Esophagus muscularis mucosa (tissue), 4 donors: ENCODE measurements around the gene TLCD3A. TPM values are rescaled to one million over a fixed set of nuclear protein-coding genes. Genes with fewer than 3 reads are reported as not detected.

Experiments
- DNase-seq: peaks from one replicate; pipeline ENCODE4 v3.0.0-alpha.2; 2017; ENCODE audit errors: extremely low spot score
- H3K27ac ChIP-seq, 4 donors: fragments of 200-600 bp; sonication (generic); replicated peaks in 1 of 4; 1 replicate in 3 of 4; 2 replicates in 1 of 4; pipeline ENCODE4 v1.5.1; 2016 to 2019; ENCODE audit warnings: mild to moderate bottlenecking in 1 of 4
- H3K27me3 ChIP-seq, 4 donors: fragments of 200-600 bp; sonication (generic); one replicate each; pipeline versions ENCODE4 v1.5.1 to v1.6.0; 2016 to 2019
- H3K36me3 ChIP-seq, 4 donors: fragments of 200-600 bp; sonication (generic); one replicate each; pipeline ENCODE4 v1.5.1; 2016 to 2019
- H3K4me1 ChIP-seq, 4 donors: fragments of 200-600 bp; sonication (generic); one replicate each; pipeline ENCODE4 v1.5.1; 2016 to 2019
- H3K4me3 ChIP-seq, 4 donors: fragments of 200-600 bp; sonication (generic); 1 replicate in 2 of 4; 2 replicates in 2 of 4; pipeline ENCODE4 v1.5.1; 2016 to 2019; ENCODE audit warnings: mild to moderate bottlenecking in 4 of 4, moderate library complexity in 1 of 4
- H3K9me3 ChIP-seq, 4 donors: fragments of 200-600 bp; sonication (generic); 1 replicate in 3 of 4; 2 replicates in 1 of 4; pipeline ENCODE4 v1.5.1; 2016 to 2019
- EP300 ChIP-seq: sonication (generic); formaldehyde crosslinking; IDR thresholded peaks from one replicate; pipeline ENCODE4 v1.6.1; 2017; ENCODE audit warnings: antibody characterized with exemption
- POLR2A ChIP-seq: fragments of 450-650 bp; IDR thresholded peaks from one replicate; pipeline ENCODE4 v1.6.1; 2017; ENCODE audit warnings: antibody characterized with exemption, moderate library complexity, mild to moderate bottlenecking, low read depth
- POLR2AphosphoS5 ChIP-seq, 2 donors: sonication (generic); formaldehyde crosslinking; IDR thresholded peaks; one replicate each; pipeline ENCODE4 v1.6.1; 2017; ENCODE audit warnings: antibody characterized with exemption in 2 of 2
- WGBS: methylation state at CpG from one replicate; pipeline ENCODE4 v1.1.5; 2018; 5-methylcytosine and 5-hydroxymethylcytosine counted together
- intact Hi-C: fragments of 100-400 bp; cut with DNase I; formaldehyde crosslinking; loops from one replicate; pipeline ENCODE4 v1.15.1; 2023
- total RNA-seq, 4 donors: library from RNA; depleted of rRNA; stranded (reverse); fragments of >200 nt; gene quantifications; one replicate each; pipeline versions ENCODE4 v1.1.0 to v1.2.1, GENCODE V29; 2016
- TF ChIP-seq, protein P1 (sequence below), 3 experiments: fragments of 200-600 bp in 2 of 3; fragments of 450-650 bp in 1 of 3; sonication (generic) in 2 of 3; IDR thresholded peaks; one replicate each; pipeline ENCODE4 v1.5.1; 2017 to 2019; ENCODE audit warnings: antibody characterized with exemption in 3 of 3, mild to moderate bottlenecking in 2 of 3, moderate library complexity in 1 of 3

The TLCD3A gene
- total RNA-seq, 4 donors from 2014 or later: 2.1 to 10.8 (median 5.1) TPM

DNA sequence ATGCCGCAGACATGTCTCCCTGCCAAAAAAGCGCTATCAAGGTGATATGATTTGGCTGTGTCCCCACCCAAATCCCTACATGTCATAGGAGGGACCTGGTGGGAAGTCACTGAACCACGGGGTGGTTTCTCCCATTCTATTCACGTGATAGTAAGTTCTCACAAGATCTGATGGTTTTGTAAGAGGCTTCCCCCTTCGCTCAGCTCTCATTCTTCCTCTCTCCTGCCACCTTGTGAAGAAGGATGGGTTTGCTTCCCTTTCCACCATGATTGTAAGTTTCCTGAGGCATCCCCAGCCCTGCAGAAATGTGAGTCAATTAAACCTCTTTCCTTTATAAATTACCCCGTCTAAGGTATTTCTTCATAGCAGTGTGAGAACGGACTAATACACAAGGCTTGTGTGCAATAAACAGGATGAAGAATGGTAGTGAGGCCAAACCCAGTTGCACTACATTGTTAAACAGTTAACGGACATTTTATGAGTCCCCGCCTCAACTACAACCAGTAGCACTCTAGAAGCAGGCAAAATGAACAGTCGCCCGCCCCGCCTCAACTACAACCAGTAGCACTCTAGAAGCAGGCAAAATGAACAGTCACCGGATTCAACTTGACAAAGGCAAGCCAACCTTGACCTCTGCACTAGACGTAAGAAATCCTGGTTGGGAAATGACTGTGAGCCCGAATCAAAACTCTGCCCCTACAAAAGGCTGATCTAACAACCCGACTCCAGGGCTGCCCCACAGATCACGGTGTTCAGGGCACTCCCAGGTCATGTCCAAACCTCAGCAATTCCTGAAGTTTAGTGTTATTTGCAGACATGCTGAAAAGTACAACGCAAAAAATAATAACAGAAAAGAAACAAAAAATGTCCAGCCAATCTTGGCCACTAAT is 44.1 kb upstream of the TLCD3A start:
- TF ChIP-seq, protein P1, sequence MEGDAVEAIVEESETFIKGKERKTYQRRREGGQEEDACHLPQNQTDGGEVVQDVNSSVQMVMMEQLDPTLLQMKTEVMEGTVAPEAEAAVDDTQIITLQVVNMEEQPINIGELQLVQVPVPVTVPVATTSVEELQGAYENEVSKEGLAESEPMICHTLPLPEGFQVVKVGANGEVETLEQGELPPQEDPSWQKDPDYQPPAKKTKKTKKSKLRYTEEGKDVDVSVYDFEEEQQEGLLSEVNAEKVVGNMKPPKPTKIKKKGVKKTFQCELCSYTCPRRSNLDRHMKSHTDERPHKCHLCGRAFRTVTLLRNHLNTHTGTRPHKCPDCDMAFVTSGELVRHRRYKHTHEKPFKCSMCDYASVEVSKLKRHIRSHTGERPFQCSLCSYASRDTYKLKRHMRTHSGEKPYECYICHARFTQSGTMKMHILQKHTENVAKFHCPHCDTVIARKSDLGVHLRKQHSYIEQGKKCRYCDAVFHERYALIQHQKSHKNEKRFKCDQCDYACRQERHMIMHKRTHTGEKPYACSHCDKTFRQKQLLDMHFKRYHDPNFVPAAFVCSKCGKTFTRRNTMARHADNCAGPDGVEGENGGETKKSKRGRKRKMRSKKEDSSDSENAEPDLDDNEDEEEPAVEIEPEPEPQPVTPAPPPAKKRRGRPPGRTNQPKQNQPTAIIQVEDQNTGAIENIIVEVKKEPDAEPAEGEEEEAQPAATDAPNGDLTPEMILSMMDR (IDR thresholded peaks at IDR 0.05): peak; percentile 38 to 48 (median 42)
- no peak for TF ChIP-seq POLR2AphosphoS5 (IDR thresholded peaks at IDR 0.05)
- intact Hi-C loops: no loop called here
- Histone ChIP-seq H3K4me1 (peaks cover 0 to 2% (median under 1%) of the 10 kb centered on the region in 4 donors), H3K4me3 (no peak overlapping the region), H3K27me3 (no peaks in the 10 kb centered on the region), H3K36me3 (peaks cover 8 to 66% (median 43%) of the 10 kb centered on the region in 4 donors), H3K27ac (no peak overlapping the region), H3K9me3 (no peaks in the 10 kb centered on the region)
- WGBS: 76% methylated on average over 18 of the region's 18 CpGs
- DNase-seq: no peak

DNA sequence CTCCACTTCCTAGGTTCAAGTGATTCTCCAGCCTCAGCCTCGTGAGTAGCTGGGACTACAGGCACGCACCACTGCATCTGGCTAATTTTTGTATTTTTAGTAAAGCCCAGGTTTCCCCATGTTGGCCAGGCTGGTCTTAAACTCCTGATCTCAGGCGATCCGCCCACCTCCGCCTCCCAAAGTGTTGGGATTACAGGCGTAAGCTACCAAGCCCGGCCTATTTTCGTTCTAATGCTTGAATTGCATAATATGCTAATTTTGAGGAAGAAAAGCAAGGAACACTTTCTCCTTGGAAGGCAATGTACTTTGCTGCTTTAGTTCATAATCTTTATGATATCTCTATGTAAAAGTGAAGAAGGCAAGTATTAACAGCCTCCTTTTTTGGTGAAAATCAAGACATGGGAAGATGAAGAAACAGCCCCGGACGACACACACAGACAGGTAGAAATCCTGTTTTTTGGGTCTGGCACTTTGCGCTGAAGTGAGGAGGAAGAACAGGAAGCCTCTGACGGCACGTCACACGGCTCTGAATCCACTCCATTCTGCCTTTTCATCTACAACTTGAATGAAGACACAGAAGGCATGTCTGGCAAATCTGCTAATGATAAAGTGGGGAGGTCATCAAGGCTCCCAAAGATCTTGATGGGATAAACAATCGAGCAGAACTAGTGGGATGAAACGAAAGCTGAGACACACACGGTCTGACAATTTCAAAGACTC is 42.7 kb upstream of the TLCD3A start:
- TF ChIP-seq POLR2AphosphoS5 (IDR thresholded peaks at IDR 0.05): no peak
- TF ChIP-seq POLR2A: no peak
- TF ChIP-seq, protein P1 (IDR thresholded peaks at IDR 0.05): no peak
- no peak for TF ChIP-seq EP300
- Histone ChIP-seq H3K36me3 (peaks cover 7 to 76% (median 51%) of the 10 kb centered on the region in 4 donors), H3K9me3 (no peaks in the 10 kb centered on the region), H3K4me1 (peaks cover 0 to 15% (median 9%) of the 10 kb centered on the region in 4 donors), H3K27ac (no peak overlapping the region), H3K4me3 (no peak overlapping the region), H3K27me3 (no peaks in the 10 kb centered on the region)
- intact Hi-C loops: loop anchor here (10.0 kb wide), 1 partner anchor 125 kb away; no protein-coding TSS in a partner anchor
- 77% methylated on average over 17 of the region's 17 CpGs for WGBS
- no peak for DNase-seq

DNA sequence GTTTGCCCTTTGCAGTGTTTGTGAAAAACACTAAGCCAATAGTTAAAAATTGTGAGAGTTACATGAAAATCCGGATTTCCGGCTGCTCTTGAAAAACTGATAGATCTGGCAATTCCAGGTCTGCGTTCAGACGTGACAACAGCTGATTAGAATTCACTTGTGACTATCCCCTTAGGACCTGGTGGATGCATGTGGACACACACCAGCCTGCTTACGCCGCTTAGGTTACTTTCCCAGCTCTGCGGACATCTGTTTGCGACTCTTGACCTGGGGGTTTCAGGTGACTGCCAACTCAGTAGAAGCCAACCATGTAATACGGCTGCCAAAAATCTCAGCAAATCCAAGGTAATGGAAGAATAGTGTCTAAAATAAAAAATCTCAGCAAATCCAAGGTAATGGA is 42.0 kb upstream of the TLCD3A start:
- no peak for DNase-seq
- TF ChIP-seq POLR2A (no peak), EP300 (no peak), POLR2AphosphoS5 (IDR thresholded peaks at IDR 0.05) (no peak)
- TF ChIP-seq, protein P1 (IDR thresholded peaks at IDR 0.05): no peak
- H3K36me3 ChIP-seq: peaks cover 11 to 76% (median 50%) of the 10 kb centered on the region in 4 donors
- no peaks in the 10 kb centered on the region for H3K27me3 ChIP-seq
- H3K4me1 ChIP-seq: peaks cover 0 to 18% (median 10%) of the 10 kb centered on the region in 4 donors
- WGBS: 90% methylated on average over 9 of the region's 9 CpGs
- no peaks in the 10 kb centered on the region for H3K9me3 ChIP-seq
- H3K27ac ChIP-seq: no peak overlapping the region
- intact Hi-C loops: loop anchor here (10.0 kb wide), 1 partner anchor 126 kb away; no protein-coding TSS in a partner anchor
- no peak overlapping the region for H3K4me3 ChIP-seq

DNA sequence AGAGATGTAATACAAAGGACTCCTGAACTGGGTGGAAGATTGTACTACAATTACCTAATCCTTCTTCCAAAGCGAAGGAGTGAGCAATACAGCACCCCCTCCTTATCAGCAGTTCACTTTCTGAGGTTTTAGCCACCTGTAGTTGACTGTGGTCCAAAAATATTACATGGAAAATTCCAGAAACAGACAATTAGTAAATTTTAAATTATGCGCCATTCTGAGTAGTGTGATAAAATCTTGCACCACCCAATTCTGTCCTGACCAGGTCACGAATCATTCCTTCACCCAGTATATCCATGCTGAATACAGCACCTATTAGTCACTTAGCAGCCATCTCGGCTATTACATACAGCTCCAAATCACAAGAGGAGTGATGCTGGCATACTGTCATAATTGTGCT is 41.0 kb upstream of the TLCD3A start:
- intact Hi-C loops: loop anchor here (10.0 kb wide), 1 partner anchor 127 kb away; no protein-coding TSS in a partner anchor

More for the DNA sequence above, 41.0 kb upstream of the TLCD3A start:
- Histone ChIP-seq H3K36me3 (peaks cover 11 to 77% (median 51%) of the 10 kb centered on the region in 4 donors), H3K4me1 (peaks cover 0 to 18% (median 10%) of the 10 kb centered on the region in 4 donors), H3K27me3 (no peaks in the 10 kb centered on the region), H3K27ac (no peak overlapping the region), H3K4me3 (no peak overlapping the region), H3K9me3 (no peaks in the 10 kb centered on the region)
- no peak for TF ChIP-seq EP300
- TF ChIP-seq, protein P1 (IDR thresholded peaks at IDR 0.05): no peak
- TF ChIP-seq POLR2AphosphoS5 (IDR thresholded peaks at IDR 0.05): no peak
- no peak for TF ChIP-seq POLR2A
- WGBS: 76% methylated on average over 4 of the region's 4 CpGs
- DNase-seq: no peak
